Left ventricle myocardium inferior (tissue), 1 donor: Measurements from ENCODE around the gene SPINT3. TPM values are rescaled to one million over a fixed set of nuclear protein-coding genes. Genes with fewer than 3 reads are reported as not detected.
"Not testable (repeated sequence)": the region's sequence is repeated elsewhere in the genome, so short reads cannot be mapped to it uniquely, and the experiment has no call there.

Source experiments
- DNase-seq: peaks from one replicate; pipeline ENCODE4 v3.0.0-alpha.2; 2020
- H3K27ac ChIP-seq: fragments of 200-600 bp; replicated peaks from 2 replicates; pipeline ENCODE4 v1.8.0; 2021
- H3K27me3 ChIP-seq: fragments of 200-600 bp; 2 replicates; pipeline ENCODE4 v1.8.0; 2021; ENCODE audit warnings: low read depth
- H3K36me3 ChIP-seq: fragments of 200-600 bp; 2 replicates; pipeline ENCODE4 v1.8.0; 2021
- H3K4me1 ChIP-seq: fragments of 200-600 bp; 2 replicates; pipeline ENCODE4 v1.8.0; 2021
- H3K4me3 ChIP-seq: fragments of 200-600 bp; 2 replicates; pipeline ENCODE4 v1.8.0; 2021; ENCODE audit warnings: mild to moderate bottlenecking, moderate library complexity
- H3K9me3 ChIP-seq: fragments of 200-600 bp; replicated peaks from 2 replicates; pipeline ENCODE4 v1.8.0; 2021
- CTCF ChIP-seq: fragments of 200-600 bp; IDR thresholded peaks from 2 replicates; pipeline ENCODE4 v1.8.0; 2021; ENCODE audit warnings: antibody characterized with exemption, mild to moderate bottlenecking, borderline replicate concordance
- intact Hi-C: fragments of 100-400 bp; cut with micrococcal nuclease; formaldehyde crosslinking; loops from one replicate; pipeline ENCODE4 v1.11.0; 2022
- total RNA-seq: library from RNA; stranded (reverse); fragmentation: NEBNext Ultra II Directional; extraction: Animal tissue kit (Norgen Biotek cat#: 25700); gene quantifications from one replicate; pipeline ENCODE4 v1.2.1, GENCODE V29; 2021
- donor health status: DM: no; HTN: yes; CAD: no; lungs with severe emphysema.

Gene SPINT3
- total RNA-seq, 1 donor from 2014 or later: not detected

- intact Hi-C loops: no loop called here
- Histone ChIP-seq H3K27ac (no peak overlapping the region), H3K9me3 (no peaks in the 10 kb centered on the region), H3K27me3 (peaks cover 92% of the 10 kb centered on the region), H3K4me1 (no peaks in the 10 kb centered on the region), H3K4me3 (no peak overlapping the region), H3K36me3 (no peaks in the 10 kb centered on the region)
- no peak for DNase-seq
- no peak for TF ChIP-seq CTCF
These were observed 35.6 kb downstream of the SPINT3 start for GRCh38 chr20:45479822-45480221.

- H3K4me1 ChIP-seq, H3K4me3 ChIP-seq, intact Hi-C loops, DNase-seq, H3K9me3 ChIP-seq, H3K27ac ChIP-seq, H3K36me3 ChIP-seq: not testable (repeated sequence)
- H3K27me3 ChIP-seq: peaks cover 97% of the 10 kb centered on the region
These were observed 37.8 kb downstream of the SPINT3 start for GRCh38 chr20:45477530-45478148.

- H3K36me3 ChIP-seq, H3K4me3 ChIP-seq, H3K27ac ChIP-seq, H3K9me3 ChIP-seq, intact Hi-C loops, DNase-seq: not testable (repeated sequence)
- peaks cover 97% of the 10 kb centered on the region for H3K27me3 ChIP-seq
- peaks cover 22% of the 10 kb centered on the region for H3K4me1 ChIP-seq
These were observed 43.1 kb downstream of the SPINT3 start for GRCh38 chr20:45472286-45472685.

GRCh38 chr20:45470937-45471336 lies 44.5 kb downstream of the SPINT3 start:
- no peaks in the 10 kb centered on the region for H3K36me3 ChIP-seq
- intact Hi-C loops: no loop called here
- peaks cover 3% of the 10 kb centered on the region for H3K9me3 ChIP-seq
- TF ChIP-seq CTCF: peak; percentile 9
- H3K27ac ChIP-seq: peak overlapping the region; percentile 23
- H3K4me3 ChIP-seq: peak overlapping the region; percentile 72
- peaks cover 22% of the 10 kb centered on the region for H3K4me1 ChIP-seq
- DNase-seq: no peak
- H3K27me3 ChIP-seq: peaks cover 97% of the 10 kb centered on the region

GRCh38 chr20:45470262-45470931 lies 45.0 kb downstream of the SPINT3 start:
- DNase-seq: no peak
- H3K4me3 ChIP-seq: peak overlapping the region; percentile 72
- intact Hi-C loops: no loop called here
- no peak for TF ChIP-seq CTCF
- H3K4me1 ChIP-seq: peaks cover 22% of the 10 kb centered on the region
- peaks cover 3% of the 10 kb centered on the region for H3K9me3 ChIP-seq
- peak overlapping the region; percentile 23 for H3K27ac ChIP-seq
- peaks cover 97% of the 10 kb centered on the region for H3K27me3 ChIP-seq
- no peaks in the 10 kb centered on the region for H3K36me3 ChIP-seq

GRCh38 chr20:45469336-45470261 lies 45.8 kb downstream of the SPINT3 start, which contains the start of gene WFDC2:
Gene WFDC2, plus strand, starts transcription at chr20:45469753. Its CDS starts 29 bp downstream, at chr20:45469782.
- H3K4me1 ChIP-seq: peaks cover 22% of the 10 kb centered on the region
- H3K36me3 ChIP-seq: no peaks in the 10 kb centered on the region
- peak within 1 kb of the TSS; percentile 23 for H3K27ac ChIP-seq
- H3K27me3 ChIP-seq: peaks cover 100% of the 10 kb centered on the region
- peaks cover 3% of the 10 kb centered on the region for H3K9me3 ChIP-seq
- intact Hi-C loops: no loop called here
- no peak for DNase-seq
- H3K4me3 ChIP-seq: peak within 1 kb of the TSS; percentile 72
- no peak for TF ChIP-seq CTCF
